Uterus (tissue), 2 donors: ENCODE results near the gene SOX9.

ENCODE experiments used
- POLR2A ChIP-seq, 2 donors: fragments of 450-650 bp; IDR thresholded peaks; one replicate each; pipeline ENCODE4 v1.6.1; 2016; ENCODE audit warnings: antibody characterized with exemption in 2 of 2, mild to moderate bottlenecking in 1 of 2, moderate library complexity in 1 of 2
- TF ChIP-seq, protein P1 (sequence below), 4 experiments: fragments of 200-600 bp in 2 of 4; fragments of 450-650 bp in 2 of 4; sonication (generic) in 2 of 4; IDR thresholded peaks; one replicate each; pipeline ENCODE4 v1.5.1; 2016 to 2019; ENCODE audit warnings: antibody characterized with exemption in 4 of 4, mild to moderate bottlenecking in 2 of 4, moderate library complexity in 1 of 4

DNA sequence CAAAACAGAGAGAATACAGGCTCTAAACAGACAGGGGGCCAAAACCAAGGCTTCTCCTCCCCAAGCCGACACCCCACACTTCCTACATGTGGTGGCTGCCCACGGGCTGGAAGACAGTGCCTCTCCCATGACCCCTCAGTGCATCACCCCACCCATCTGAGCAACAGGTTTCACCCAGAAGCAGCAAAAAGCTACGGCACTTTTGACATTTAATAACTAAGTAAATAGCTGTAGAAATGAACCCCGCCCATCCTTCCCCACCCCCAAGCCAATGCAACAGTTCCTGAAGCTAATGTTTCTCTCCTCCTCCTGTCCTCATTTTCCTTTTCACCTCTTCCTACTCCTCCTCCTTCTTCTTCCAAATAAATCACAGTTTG is 9.9 kb upstream of the SOX9 start:
- TF ChIP-seq, protein P1, sequence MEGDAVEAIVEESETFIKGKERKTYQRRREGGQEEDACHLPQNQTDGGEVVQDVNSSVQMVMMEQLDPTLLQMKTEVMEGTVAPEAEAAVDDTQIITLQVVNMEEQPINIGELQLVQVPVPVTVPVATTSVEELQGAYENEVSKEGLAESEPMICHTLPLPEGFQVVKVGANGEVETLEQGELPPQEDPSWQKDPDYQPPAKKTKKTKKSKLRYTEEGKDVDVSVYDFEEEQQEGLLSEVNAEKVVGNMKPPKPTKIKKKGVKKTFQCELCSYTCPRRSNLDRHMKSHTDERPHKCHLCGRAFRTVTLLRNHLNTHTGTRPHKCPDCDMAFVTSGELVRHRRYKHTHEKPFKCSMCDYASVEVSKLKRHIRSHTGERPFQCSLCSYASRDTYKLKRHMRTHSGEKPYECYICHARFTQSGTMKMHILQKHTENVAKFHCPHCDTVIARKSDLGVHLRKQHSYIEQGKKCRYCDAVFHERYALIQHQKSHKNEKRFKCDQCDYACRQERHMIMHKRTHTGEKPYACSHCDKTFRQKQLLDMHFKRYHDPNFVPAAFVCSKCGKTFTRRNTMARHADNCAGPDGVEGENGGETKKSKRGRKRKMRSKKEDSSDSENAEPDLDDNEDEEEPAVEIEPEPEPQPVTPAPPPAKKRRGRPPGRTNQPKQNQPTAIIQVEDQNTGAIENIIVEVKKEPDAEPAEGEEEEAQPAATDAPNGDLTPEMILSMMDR (IDR thresholded peaks at IDR 0.05) = no peak
- no peak for TF ChIP-seq POLR2A (IDR thresholded peaks at IDR 0.05)
